NB4 (cell line): ENCODE measurements around the gene ENAM.

Experiments
- CTCF ChIP-seq: IDR thresholded peaks from one replicate; pipeline ENCODE4 v1.5.1; 2012; ENCODE audit warnings: low read depth, low read length
- MYC ChIP-seq: IDR thresholded peaks from 2 replicates; pipeline ENCODE4 v1.6.1; 2011; ENCODE audit warnings: low read depth, low read length
- POLR2A ChIP-seq: IDR thresholded peaks from 2 replicates; pipeline ENCODE4 v1.6.1; 2011; ENCODE audit warnings: mild to moderate bottlenecking; ENCODE audit not compliant: insufficient read length; ENCODE audit errors: extremely low read depth

- TF ChIP-seq CTCF: no peak
- no peak for TF ChIP-seq MYC
- TF ChIP-seq POLR2A: no peak
These were observed 37.8 kb downstream of the ENAM start, which contains the start of gene JCHAIN for GRCh38 chr4:70666369-70666768.
